ENCODE results near the gene TOMM22. TPM values are rescaled to one million over a fixed set of nuclear protein-coding genes. Genes with fewer than 3 reads are reported as not detected.
A peak's percentile ranks its signal among the peaks of the same experiment; 100 is the strongest.

Gene TOMM22
- total RNA-seq, 6 experiments from 2014 or later: 23.2 to 36.8 (median 32.4) TPM

DNA sequence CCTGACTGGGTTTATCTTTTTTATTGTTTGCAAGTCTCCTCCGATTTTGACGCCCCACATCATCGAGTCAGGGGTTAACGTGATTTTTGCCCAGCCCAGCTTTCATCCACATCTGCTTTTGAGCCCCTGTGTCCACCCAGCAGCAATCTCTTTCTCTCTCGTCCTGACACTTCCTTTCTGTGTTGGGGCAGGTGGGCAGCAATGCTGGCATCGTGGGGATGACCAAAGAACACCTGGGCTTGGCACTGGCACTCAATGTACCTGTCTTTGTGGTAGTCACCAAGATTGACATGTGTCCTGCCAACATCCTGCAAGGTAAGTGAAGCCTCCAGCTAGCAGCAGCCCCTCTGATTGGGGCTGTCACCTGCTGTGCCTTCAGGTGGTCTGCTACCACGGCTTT, 39.8 kb downstream of the TOMM22 start:
- H3K9me3 ChIP-seq: no peaks in the 10 kb centered on the region
- no peak overlapping the region for H3K4me3 ChIP-seq
- H3K36me3 ChIP-seq: peaks cover 5 to 70% (median 20%) of the 10 kb centered on the region in 4 donors
- no peak overlapping the region for H3K27ac ChIP-seq
- ATAC-seq: no peak
- H3K27me3 ChIP-seq: no peaks in the 10 kb centered on the region
- DNase-seq: no peak
- 89% methylated on average over 5 of the region's 7 CpGs for WGBS (ENCODE audit: insufficient coverage, low coverage, low lambda C conversion rate, missing lambda C conversion rate)
- intact Hi-C loops (cut with DNase I): no loop called here
- no peaks in the 10 kb centered on the region for H3K4me1 ChIP-seq
- TF ChIP-seq, protein P1, sequence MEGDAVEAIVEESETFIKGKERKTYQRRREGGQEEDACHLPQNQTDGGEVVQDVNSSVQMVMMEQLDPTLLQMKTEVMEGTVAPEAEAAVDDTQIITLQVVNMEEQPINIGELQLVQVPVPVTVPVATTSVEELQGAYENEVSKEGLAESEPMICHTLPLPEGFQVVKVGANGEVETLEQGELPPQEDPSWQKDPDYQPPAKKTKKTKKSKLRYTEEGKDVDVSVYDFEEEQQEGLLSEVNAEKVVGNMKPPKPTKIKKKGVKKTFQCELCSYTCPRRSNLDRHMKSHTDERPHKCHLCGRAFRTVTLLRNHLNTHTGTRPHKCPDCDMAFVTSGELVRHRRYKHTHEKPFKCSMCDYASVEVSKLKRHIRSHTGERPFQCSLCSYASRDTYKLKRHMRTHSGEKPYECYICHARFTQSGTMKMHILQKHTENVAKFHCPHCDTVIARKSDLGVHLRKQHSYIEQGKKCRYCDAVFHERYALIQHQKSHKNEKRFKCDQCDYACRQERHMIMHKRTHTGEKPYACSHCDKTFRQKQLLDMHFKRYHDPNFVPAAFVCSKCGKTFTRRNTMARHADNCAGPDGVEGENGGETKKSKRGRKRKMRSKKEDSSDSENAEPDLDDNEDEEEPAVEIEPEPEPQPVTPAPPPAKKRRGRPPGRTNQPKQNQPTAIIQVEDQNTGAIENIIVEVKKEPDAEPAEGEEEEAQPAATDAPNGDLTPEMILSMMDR (IDR thresholded peaks at IDR 0.05): no peak
- TF ChIP-seq POLR2A (IDR thresholded peaks at IDR 0.05): no peak

DNA sequence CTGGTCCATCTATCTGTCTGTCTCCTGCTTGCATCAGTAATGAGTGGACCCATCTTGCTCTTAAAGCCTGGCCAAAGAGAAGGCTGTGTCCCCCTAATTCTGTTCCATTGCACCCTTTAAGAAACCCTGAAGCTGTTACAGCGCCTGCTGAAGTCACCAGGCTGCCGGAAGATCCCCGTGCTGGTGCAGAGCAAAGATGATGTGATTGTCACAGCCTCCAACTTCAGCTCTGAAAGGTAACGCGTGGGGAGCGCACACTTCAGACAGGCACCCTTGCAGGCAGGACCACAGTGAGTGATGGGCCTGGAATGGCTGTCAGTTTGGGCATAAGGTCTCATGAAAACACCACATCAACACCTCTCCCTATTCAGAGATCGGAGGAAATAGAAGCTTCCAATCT, 42.4 kb downstream of the TOMM22 start:
- no peaks in the 10 kb centered on the region for H3K27me3 ChIP-seq
- 86% methylated on average over 1 of the region's 7 CpGs for WGBS (ENCODE audit: insufficient coverage, low coverage, low lambda C conversion rate, missing lambda C conversion rate)
- H3K27ac ChIP-seq: no peak overlapping the region
- ATAC-seq: no peak
- no peaks in the 10 kb centered on the region for H3K4me1 ChIP-seq
- H3K4me3 ChIP-seq: no peak overlapping the region
- H3K36me3 ChIP-seq: peaks cover 14 to 77% (median 36%) of the 10 kb centered on the region in 4 donors
- peak in 1 of 3 donors; percentile 17 for DNase-seq
- no peaks in the 10 kb centered on the region for H3K9me3 ChIP-seq
- intact Hi-C loops (cut with DNase I): no loop called here
- TF ChIP-seq, protein P1 (IDR thresholded peaks at IDR 0.05): no peak
- no peak for TF ChIP-seq POLR2A (IDR thresholded peaks at IDR 0.05)

DNA sequence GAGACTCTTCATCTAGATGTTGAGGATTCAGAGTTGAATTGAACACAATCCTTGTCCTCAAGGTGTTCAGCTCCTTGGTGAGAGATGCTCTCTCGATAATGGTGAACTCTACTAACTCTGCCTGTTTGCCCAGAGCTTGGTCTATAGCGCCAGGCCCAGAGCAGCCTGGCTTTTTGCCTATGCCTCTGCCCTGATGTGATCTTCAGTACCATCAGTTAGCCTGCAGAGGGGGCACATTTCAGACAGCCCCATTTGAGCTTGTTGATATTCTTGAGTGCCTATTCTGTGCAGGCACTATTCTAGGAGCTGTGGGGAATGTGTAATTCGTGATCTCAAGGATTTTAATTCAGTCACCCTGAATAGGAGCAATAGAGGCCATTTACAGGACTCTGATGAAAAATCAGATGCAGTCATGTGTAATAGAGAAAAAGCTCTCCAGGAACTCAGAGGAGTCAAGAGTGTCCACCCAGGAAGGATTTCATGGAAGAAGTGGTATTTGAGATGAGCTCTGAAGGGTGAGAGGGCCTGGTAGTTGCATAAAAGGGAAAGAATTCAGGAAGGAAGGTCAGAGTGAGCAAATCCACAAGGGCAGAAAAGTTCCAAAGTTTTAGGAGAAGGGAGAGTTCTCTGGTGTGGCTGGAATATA, 43.3 kb downstream of the TOMM22 start:
- Histone ChIP-seq H3K36me3 (peaks cover 14 to 86% (median 36%) of the 10 kb centered on the region in 4 donors), H3K9me3 (no peaks in the 10 kb centered on the region), H3K27ac (no peak overlapping the region), H3K4me1 (no peaks in the 10 kb centered on the region), H3K27me3 (no peaks in the 10 kb centered on the region), H3K4me3 (no peak overlapping the region)
- DNase-seq (peak in 1 of 3 donors; percentile 53), ATAC-seq (peak; percentile 72 to 92 (median 76))
- 61% methylated on average over 3 of the region's 3 CpGs for WGBS (ENCODE audit: insufficient coverage, low coverage, low lambda C conversion rate, missing lambda C conversion rate)
- intact Hi-C loops (cut with DNase I): no loop called here
- TF ChIP-seq, protein P1 (IDR thresholded peaks at IDR 0.05): peak; percentile 43 to 68 (median 52)
- no peak for TF ChIP-seq POLR2A (IDR thresholded peaks at IDR 0.05)

DNA sequence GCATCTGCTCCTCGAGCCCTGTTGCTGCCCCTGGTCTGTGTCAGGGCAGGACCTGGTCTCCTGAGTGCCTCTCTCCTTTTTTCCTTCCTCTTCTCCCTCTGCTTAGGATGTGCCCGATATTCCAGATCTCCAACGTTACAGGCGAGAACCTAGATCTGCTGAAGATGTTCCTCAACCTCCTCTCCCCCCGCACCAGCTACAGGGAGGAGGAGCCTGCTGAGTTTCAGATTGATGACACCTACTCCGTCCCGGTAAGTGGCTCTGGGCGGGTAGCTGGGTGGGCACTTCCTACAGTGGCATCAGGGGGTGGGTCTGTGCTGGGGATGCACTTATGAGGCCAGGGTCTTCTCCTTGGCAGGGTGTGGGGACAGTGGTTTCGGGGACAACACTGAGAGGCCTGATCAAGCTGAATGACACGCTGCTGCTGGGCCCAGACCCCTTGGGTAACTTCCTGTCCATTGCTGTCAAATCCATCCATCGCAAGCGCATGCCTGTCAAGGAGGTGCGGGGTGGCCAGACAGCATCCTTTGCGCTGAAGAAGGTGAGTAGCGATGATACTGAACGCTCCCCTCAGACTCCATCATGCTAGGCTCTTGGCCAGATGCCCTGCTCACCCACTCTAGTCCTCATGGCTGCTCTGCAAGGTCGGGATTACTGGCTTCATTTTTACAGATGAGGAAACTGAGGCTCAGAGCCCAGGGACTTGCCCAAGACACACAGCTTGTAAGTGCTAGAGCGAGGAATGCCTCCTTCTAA, 44.3 kb downstream of the TOMM22 start:
- Histone ChIP-seq H3K27me3 (no peaks in the 10 kb centered on the region), H3K36me3 (peaks cover 14 to 90% (median 36%) of the 10 kb centered on the region in 4 donors), H3K4me3 (no peak overlapping the region), H3K4me1 (no peaks in the 10 kb centered on the region), H3K9me3 (no peaks in the 10 kb centered on the region), H3K27ac (no peak overlapping the region)
- TF ChIP-seq, protein P1 (IDR thresholded peaks at IDR 0.05): no peak
- TF ChIP-seq POLR2A (IDR thresholded peaks at IDR 0.05): no peak
- 92% methylated on average over 12 of the region's 18 CpGs for WGBS (ENCODE audit: insufficient coverage, low coverage, low lambda C conversion rate, missing lambda C conversion rate)
- no peak for ATAC-seq
- peak in 1 of 3 donors; percentile 27 for DNase-seq
- intact Hi-C loops (cut with DNase I): no loop called here
